D721Med (cell line): ENCODE results near the gene PAGR1.

ENCODE experiments used
- DNase-seq: peaks from one replicate; pipeline ENCODE4 v3.0.0; 2011; ENCODE audit warnings: low spot score; ENCODE audit not compliant: insufficient read length
- FAIRE-seq: peaks from 2 replicates; lab custom pipeline; 2011; peaks lifted over from hg19 to GRCh38; lab: Jason Lieb, UNC
- TF ChIP-seq, protein P1 (sequence below): IDR thresholded peaks from 2 replicates; pipeline ENCODE4 v1.5.1; 2012; ENCODE audit warnings: mild to moderate bottlenecking, control low read depth; ENCODE audit not compliant: insufficient read depth; ENCODE audit errors: missing control alignments

PAGR1 gene

DNA sequence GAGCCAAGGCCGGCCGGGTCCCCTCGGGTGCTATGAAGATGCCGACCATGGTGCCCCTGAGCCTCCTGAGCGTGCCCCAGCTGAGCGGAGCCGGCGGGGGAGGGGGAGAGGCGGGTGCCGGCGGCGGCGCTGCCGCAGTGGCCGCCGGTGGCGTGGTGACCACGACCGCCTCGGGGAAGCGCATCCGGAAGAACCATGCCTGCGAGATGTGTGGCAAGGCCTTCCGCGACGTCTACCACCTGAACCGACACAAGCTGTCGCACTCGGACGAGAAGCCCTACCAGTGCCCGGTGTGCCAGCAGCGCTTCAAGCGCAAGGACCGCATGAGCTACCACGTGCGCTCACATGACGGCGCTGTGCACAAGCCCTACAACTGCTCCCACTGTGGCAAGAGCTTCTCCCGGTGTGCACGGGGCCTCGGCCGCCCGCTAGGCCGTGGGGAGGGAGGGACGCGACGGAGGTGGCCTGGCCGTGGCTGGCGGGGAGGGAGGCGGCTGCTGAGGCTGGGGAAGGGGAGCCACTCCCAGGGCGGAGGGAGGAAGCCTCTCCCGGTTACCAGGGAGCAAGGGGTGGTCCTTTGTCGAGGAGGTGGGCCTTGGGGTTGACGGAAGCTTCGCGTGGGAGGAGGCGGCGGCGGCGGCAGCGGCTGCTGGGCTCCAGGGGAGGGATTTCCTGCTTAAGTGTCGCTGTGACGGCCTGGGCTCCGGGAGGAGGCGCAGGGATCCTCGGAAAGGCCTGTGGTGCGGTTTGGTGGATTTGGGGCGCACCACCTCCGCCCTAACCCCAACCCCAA, 8.3 kb upstream of the PAGR1 start:
- FAIRE-seq (no peak), DNase-seq (no peak)
- TF ChIP-seq, protein P1, sequence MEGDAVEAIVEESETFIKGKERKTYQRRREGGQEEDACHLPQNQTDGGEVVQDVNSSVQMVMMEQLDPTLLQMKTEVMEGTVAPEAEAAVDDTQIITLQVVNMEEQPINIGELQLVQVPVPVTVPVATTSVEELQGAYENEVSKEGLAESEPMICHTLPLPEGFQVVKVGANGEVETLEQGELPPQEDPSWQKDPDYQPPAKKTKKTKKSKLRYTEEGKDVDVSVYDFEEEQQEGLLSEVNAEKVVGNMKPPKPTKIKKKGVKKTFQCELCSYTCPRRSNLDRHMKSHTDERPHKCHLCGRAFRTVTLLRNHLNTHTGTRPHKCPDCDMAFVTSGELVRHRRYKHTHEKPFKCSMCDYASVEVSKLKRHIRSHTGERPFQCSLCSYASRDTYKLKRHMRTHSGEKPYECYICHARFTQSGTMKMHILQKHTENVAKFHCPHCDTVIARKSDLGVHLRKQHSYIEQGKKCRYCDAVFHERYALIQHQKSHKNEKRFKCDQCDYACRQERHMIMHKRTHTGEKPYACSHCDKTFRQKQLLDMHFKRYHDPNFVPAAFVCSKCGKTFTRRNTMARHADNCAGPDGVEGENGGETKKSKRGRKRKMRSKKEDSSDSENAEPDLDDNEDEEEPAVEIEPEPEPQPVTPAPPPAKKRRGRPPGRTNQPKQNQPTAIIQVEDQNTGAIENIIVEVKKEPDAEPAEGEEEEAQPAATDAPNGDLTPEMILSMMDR = peak; percentile 41

DNA sequence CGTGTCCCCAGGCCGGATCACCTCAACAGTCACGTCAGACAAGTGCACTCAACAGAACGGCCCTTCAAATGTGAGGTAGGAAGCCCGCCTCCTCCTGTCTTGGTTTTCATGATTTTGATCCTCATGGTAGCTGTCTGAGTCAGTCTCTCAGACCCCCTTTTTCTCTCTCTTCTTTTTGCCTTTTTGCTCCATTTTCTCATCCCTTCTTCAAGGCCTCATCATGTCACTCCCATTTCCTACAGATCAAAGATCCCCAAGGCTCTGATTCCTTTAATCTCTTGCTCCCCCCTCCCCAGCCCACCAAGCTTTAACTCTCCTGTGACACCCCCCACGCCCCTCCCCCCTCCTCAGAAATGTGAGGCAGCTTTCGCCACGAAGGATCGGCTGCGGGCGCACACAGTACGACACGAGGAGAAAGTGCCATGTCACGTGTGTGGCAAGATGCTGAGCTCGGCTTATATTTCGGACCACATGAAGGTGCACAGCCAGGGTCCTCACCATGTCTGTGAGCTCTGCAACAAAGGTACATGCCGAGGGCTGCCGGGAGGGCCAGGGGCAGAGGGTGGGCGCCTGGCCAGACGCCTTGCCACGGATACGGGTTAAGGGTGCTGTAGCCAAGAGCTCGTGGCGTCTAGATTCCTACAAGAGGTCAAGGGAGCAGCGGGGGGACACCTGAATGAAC, 7.6 kb upstream of the PAGR1 start:
- DNase-seq (no peak), FAIRE-seq (no peak)
- TF ChIP-seq, protein P1 = no peak

DNA sequence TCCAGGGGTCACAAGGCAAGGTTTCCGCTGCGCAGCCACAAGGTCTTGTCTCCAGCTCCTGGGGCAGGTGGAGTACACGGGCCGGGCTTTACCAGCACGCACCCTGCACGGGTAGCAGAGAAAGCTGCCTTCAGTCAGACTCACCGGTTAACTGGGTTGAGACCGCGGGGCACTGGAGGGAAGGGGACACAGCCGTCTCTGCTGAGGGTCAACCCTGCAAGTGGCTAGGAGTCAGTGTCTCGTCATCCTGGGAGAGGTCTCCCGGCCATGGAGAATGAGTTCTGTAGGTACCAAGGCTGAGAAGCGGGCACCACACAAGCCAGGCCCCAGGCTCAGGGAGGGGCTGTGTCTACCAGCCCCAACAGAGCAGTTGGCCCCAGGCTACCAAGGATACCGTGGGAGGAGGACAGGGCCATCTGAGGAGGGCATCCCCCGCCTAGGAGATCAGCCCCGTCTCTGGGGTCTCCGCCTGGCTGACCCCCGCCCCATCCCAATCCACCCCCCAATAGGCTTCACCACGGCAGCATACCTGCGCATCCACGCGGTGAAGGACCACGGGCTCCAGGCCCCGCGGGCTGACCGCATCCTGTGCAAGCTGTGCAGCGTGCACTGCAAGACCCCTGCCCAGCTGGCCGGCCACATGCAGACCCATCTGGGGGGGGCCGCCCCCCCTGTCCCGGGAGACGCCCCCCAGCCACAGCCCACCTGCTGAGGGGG, 6.8 kb upstream of the PAGR1 start:
- no peak for DNase-seq
- TF ChIP-seq, protein P1 = no peak
- FAIRE-seq = no peak

DNA sequence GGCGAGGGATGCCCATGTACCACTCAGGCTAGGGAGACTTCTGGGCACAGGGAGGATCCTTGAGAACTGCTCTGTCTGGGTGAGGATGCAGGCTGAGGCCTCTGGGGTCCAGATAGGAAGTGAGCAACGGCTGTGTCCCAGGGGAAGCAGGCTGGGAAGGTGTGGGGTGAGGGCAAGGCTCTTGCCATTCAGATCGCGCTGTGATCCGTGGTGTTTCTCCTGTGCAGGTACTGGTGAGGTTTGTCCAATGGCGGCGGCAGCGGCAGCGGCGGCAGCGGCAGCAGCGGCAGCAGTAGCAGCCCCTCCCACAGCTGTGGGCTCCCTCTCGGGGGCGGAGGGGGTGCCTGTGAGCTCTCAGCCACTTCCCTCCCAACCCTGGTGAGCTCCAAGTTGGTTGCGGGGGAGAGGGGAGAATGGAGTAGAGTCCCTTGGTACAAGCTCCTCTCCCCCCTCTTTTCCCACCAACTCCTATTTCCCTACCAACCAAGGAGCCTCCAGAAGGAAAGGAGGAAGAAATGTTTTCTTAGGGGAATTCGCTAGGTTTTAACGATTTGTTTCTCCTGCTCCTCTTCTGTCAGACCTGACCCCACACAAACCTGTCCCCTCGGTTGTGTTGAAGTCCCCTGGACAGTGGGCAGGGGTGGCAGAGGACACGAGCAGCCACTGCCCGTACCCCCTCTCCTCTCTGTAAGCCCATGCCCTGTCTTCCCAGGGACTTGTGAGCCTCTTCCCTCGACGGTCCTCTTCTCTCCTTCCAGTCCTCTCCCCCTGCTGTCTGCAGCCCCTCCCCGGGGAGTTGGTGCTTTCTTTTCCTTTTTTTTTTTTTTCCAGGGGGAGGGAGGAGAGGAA, 5.9 kb upstream of the PAGR1 start:
- no peak for FAIRE-seq
- TF ChIP-seq, protein P1 = no peak
- no peak for DNase-seq

DNA sequence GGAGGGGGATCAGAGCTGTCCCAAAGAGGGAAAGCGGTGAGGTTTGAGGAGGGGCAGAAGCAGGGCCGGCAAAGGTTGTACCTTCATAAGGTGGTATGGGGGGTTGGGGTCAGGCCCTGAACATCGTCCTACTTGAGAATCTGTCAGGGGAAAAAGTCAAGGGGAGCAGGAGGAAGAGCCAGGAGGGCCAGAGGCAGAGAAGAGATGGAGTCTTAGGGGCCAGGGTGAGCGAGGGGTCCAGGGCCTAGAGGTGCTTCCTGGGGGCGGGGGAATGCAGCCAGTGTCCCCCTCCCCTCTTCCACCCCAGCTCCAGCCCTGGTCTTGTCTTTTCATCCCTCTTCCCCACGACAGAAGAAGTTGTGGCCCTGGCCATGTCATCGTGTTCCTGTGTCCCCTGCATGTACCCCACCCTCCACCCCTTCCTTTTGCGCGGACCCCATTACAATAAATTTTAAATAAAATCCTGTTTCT, 5.2 kb upstream of the PAGR1 start:
- no peak for DNase-seq
- TF ChIP-seq, protein P1 = no peak
- no peak for FAIRE-seq

DNA sequence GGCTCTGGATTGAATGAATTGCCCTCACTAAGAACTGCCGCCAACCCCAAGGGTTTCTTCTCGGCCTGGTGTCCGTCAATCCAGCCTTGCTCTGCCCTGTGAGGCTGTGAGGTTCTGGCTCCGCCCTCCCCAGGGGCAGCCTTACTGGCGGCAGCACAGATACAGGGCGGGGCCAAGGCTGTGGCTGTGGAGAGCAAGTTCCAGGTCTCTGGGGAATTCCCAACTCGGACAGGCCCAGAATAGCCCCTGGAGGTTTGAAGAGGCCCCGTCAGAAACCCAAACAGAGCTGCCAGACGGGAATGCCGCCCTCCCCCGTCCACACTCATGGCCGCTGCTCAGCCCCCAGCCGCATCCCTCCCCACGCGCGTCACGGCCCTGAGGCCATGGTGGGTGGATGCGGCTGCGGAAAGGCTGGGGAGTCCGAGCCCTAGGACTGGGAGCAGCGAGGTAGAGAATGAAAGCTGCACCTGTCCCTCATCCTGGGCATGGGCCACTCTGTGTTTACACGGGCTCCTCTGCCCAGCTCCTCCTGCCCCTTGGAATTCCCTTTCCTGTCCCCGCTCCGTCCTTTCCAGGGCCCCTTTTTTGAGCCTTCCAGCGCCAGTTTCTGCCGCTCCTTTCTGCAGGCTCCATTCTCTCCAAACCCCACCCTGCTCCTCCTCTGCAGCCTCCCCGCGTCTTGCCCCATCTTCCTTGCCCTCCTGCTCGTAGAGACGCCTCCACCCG, 4.6 kb upstream of the PAGR1 start:
- FAIRE-seq = peak; percentile 25

More for the DNA sequence above, 4.6 kb upstream of the PAGR1 start:
- TF ChIP-seq, protein P1 = no peak
- peak; percentile 85 for DNase-seq
